Caco-2 (cell line): ENCODE measurements around the gene RSPH4A. TPM values are rescaled to one million over a fixed set of nuclear protein-coding genes. Genes with fewer than 3 reads are reported as not detected.

Experiments used
- BruUV-seq: library from RNA; stranded (reverse); fragments of 400-500 nt; replicated peaks from 2 replicates; lab custom pipeline; 2021; lab: Mats Ljungman, UMichigan
- CTCF ChIA-PET: fragments of 300-600 bp; sonication (Branson Sonifier 250); formaldehyde crosslinking; loops from one replicate; lab custom pipeline; 2022; ENCODE audit warnings: antibody characterized with exemption; lab: Charles Lee
- POLR2A ChIA-PET: fragments of 300-600 bp; sonication (Branson Sonifier 250); formaldehyde crosslinking; loops from one replicate; lab custom pipeline; 2022; ENCODE audit warnings: antibody characterized with exemption; lab: Charles Lee
- DNase-seq, 2 experiments: peaks; one replicate each; pipeline versions ENCODE4 v3.0.0 to v3.0.0-alpha.2; 2020 to 2022
- H3K27me3 ChIP-seq: replicated peaks from 2 replicates; pipeline ENCODE4 v1.6.0; 2011; ENCODE audit warnings: low read length; ENCODE audit not compliant: control insufficient read depth, insufficient read depth
- H3K36me3 ChIP-seq: 2 replicates; pipeline ENCODE4 v1.5.1; 2011; ENCODE audit warnings: low read length; ENCODE audit not compliant: control insufficient read depth, insufficient read depth
- H3K4me1 ChIP-seq: fragments of 250-450 bp; sonication (Bioruptor Pico); 2 replicates; pipeline ENCODE4 v1.5.1; 2020; ENCODE audit warnings: mild to moderate bottlenecking
- H3K4me3 ChIP-seq: 2 replicates; pipeline ENCODE4 v1.5.1; 2011; ENCODE audit warnings: low read depth, mild to moderate bottlenecking, control low read depth, low read length
- H3K9me3 ChIP-seq: fragments of 250-450 bp; sonication (Bioruptor Pico); 2 replicates; pipeline ENCODE4 v1.5.1; 2020; ENCODE audit warnings: mild to moderate bottlenecking, moderate library complexity
- H3K27ac Mint-ChIP-seq: one replicate; pipeline ENCODE4 v1.8.0; 2022; ENCODE audit warnings: mixed read lengths; ENCODE audit not compliant: unreplicated experiment
- H3K27me3 Mint-ChIP-seq: one replicate; pipeline ENCODE4 v1.8.0; 2022; ENCODE audit warnings: mixed read lengths; ENCODE audit not compliant: insufficient read depth, unreplicated experiment
- H3K36me3 Mint-ChIP-seq: one replicate; pipeline ENCODE4 v1.8.0; 2022; ENCODE audit warnings: mild to moderate bottlenecking, mixed read lengths; ENCODE audit not compliant: insufficient read depth, unreplicated experiment
- H3K4me1 Mint-ChIP-seq: one replicate; pipeline ENCODE4 v1.8.0; 2022; ENCODE audit warnings: low read depth, mixed read lengths; ENCODE audit not compliant: unreplicated experiment
- H3K4me3 Mint-ChIP-seq: one replicate; pipeline ENCODE4 v1.8.0; 2022; ENCODE audit warnings: mild to moderate bottlenecking, moderate library complexity, mixed read lengths; ENCODE audit not compliant: unreplicated experiment
- H3K9me3 Mint-ChIP-seq: one replicate; pipeline ENCODE4 v1.8.0; 2022; ENCODE audit warnings: mixed read lengths; ENCODE audit not compliant: unreplicated experiment
- CTCF ChIP-seq, 2 experiments: fragments of 200-600 bp in 1 of 2; IDR thresholded peaks; 1 replicate in 1 of 2; 2 replicates in 1 of 2; pipeline versions ENCODE4 v1.5.1 to v1.8.0; 2011 to 2022; ENCODE audit warnings: antibody characterized with exemption in 1 of 2, control low read depth in 1 of 2, inconsistent platforms in 1 of 2, low read depth in 1 of 2, low read length in 1 of 2, mild to moderate bottlenecking in 1 of 2, moderate library complexity in 1 of 2; ENCODE audit not compliant: insufficient read depth in 1 of 2, severe bottlenecking in 1 of 2, unreplicated experiment in 1 of 2
- intact Hi-C: fragments of 100-400 bp; cut with micrococcal nuclease; formaldehyde crosslinking; loops from one replicate; pipeline ENCODE4 v1.10.0; 2022; ENCODE audit not compliant: unreplicated experiment
- total RNA-seq: library from RNA; stranded (reverse); gene quantifications from 2 replicates; pipeline ENCODE4 v1.2.3, GENCODE V29; 2022

Gene RSPH4A
- total RNA-seq, 1 experiment from 2014 or later = 0.20 TPM

DNA sequence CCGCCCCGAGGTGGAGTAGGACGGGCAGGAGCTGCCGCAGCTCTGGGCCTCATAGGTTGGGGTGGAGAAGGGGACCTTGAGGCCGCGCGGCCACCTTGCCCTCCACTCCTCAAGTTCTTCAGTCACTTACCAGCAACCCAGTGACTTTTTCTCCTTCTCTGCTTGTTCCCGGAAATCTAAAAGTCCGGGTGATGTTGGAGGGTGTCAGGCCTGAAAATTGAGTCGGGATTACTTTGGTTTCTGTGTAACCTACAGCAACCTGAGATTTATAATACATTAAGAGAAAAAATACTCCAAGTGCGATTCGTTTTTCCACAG, 44.6 kb upstream of the RSPH4A start:
- H3K27me3 Mint-ChIP-seq = no peaks in the 10 kb centered on the region
- TF ChIP-seq CTCF (IDR thresholded peaks at IDR 0.05; ENCODE audit: insufficient read depth in 1 of 2, low read depth in 1 of 2, low read length in 1 of 2, severe bottlenecking in 1 of 2, unreplicated experiment in 1 of 2) = no peak
- peak overlapping the region; percentile 98 for H3K4me3 Mint-ChIP-seq
- intact Hi-C loops = loop anchor here (1.0 to 2.0 kb wide), 2 partner anchors 110 to 293 kb away; partner anchors contain the start of genes KPNA5 and TSPYL1
- H3K27me3 ChIP-seq = no peaks in the 10 kb centered on the region
- TSS peak; percentile 39 for BruUV-seq
- peaks cover 19% of the 10 kb centered on the region for H3K36me3 Mint-ChIP-seq
- peak overlapping the region; percentile 96 for H3K4me3 ChIP-seq
- H3K9me3 ChIP-seq = no peaks in the 10 kb centered on the region
- H3K4me1 ChIP-seq = peaks cover 6% of the 10 kb centered on the region; the same call in 1 of the 2 replicates
- CTCF ChIA-PET = interaction anchor here (1.3 to 2.1 kb wide), 3 partner anchors 9 to 303 kb away, joined by 3 to 13 read pairs (median 9); no protein-coding TSS in a partner anchor
- peaks cover 12% of the 10 kb centered on the region for H3K4me1 Mint-ChIP-seq
- H3K9me3 Mint-ChIP-seq = no peaks in the 10 kb centered on the region
- DNase-seq = no peak
- H3K27ac Mint-ChIP-seq = peak overlapping the region; percentile 99
- POLR2A ChIA-PET = interaction anchor here (0.6 to 1.8 kb wide), 3 partner anchors 10 to 75 kb away, joined by 3 to 12 read pairs (median 4); partner anchors contain the start of gene RSPH4A
- no peaks in the 10 kb centered on the region for H3K36me3 ChIP-seq

- H3K27me3 Mint-ChIP-seq = no peaks in the 10 kb centered on the region
- H3K4me3 ChIP-seq = peak overlapping the region; percentile 96
- H3K4me1 Mint-ChIP-seq = peaks cover 12% of the 10 kb centered on the region
- DNase-seq = no peak
- H3K4me1 ChIP-seq = peaks cover 6% of the 10 kb centered on the region; the same call in 1 of the 2 replicates
- intact Hi-C loops = no loop called here
- peak overlapping the region; percentile 99 for H3K27ac Mint-ChIP-seq
- no peaks in the 10 kb centered on the region for H3K36me3 ChIP-seq
- CTCF ChIA-PET = interaction anchor here (0.7 to 2.1 kb wide), 4 partner anchors 9 to 303 kb away, joined by 3 to 13 read pairs (median 6); no protein-coding TSS in a partner anchor
- H3K9me3 ChIP-seq = no peaks in the 10 kb centered on the region
- peak overlapping the region; percentile 98 for H3K4me3 Mint-ChIP-seq
- no peaks in the 10 kb centered on the region for H3K9me3 Mint-ChIP-seq
- no peak for TF ChIP-seq CTCF (IDR thresholded peaks at IDR 0.05; ENCODE audit: insufficient read depth in 1 of 2, low read depth in 1 of 2, low read length in 1 of 2, severe bottlenecking in 1 of 2, unreplicated experiment in 1 of 2)
- no TSS peak for BruUV-seq
- no peaks in the 10 kb centered on the region for H3K27me3 ChIP-seq
- H3K36me3 Mint-ChIP-seq = peaks cover 22% of the 10 kb centered on the region
- POLR2A ChIA-PET = interaction anchor here (0.7 to 1.8 kb wide), 2 partner anchors 10 to 142 kb away, joined by 5 to 12 read pairs; no protein-coding TSS in a partner anchor
Observed at GRCh38 chr6:116572162-116572561, 44.1 kb upstream of the RSPH4A start.

DNA sequence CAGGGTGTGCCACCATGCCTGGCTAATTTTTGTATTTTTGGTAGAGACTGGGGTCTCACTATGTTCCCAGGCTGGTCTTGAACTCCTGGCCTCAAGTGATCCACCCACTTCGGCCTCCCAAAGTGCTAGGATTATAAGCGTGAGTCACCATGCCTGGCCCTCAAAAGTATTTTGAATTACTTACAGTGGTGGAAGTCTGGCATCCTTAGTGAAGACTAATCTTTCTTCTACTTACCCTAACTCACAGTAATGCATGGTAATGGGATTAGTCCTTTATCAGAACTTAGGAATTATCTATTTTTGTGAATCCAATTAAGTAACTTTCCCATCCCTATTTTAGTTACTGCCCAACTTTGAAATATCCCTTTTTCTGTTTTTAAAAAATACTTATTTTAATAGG, 41.1 kb upstream of the RSPH4A start:
- no peaks in the 10 kb centered on the region for H3K9me3 Mint-ChIP-seq
- intact Hi-C loops = no loop called here
- H3K4me1 Mint-ChIP-seq = peaks cover 12% of the 10 kb centered on the region
- no peak for TF ChIP-seq CTCF (IDR thresholded peaks at IDR 0.05; ENCODE audit: insufficient read depth in 1 of 2, low read depth in 1 of 2, low read length in 1 of 2, severe bottlenecking in 1 of 2, unreplicated experiment in 1 of 2)
- H3K36me3 Mint-ChIP-seq = peaks cover 32% of the 10 kb centered on the region
- no peak overlapping the region for H3K4me3 Mint-ChIP-seq
- CTCF ChIA-PET = no interaction called here
- BruUV-seq = no TSS peak
- no peaks in the 10 kb centered on the region for H3K27me3 Mint-ChIP-seq
- Histone ChIP-seq H3K4me1 (peaks cover 6% of the 10 kb centered on the region; the same call in 1 of the 2 replicates), H3K36me3 (no peaks in the 10 kb centered on the region), H3K4me3 (no peak overlapping the region), H3K9me3 (no peaks in the 10 kb centered on the region), H3K27me3 (no peaks in the 10 kb centered on the region)
- H3K27ac Mint-ChIP-seq = no peak overlapping the region
- POLR2A ChIA-PET = no interaction called here
- DNase-seq = no peak
